HepG2 (cell line): Measurements from ENCODE around the gene SRCAP. TPM values are rescaled to one million over a fixed set of nuclear protein-coding genes. Genes with fewer than 3 reads are reported as not detected.
A peak's percentile ranks its signal among the peaks of the same experiment; 100 is the strongest.

Source experiments
- AGO1 ChIP-seq: fragments of 200-400 bp; formaldehyde crosslinking; IDR thresholded peaks from 2 replicates; pipeline ENCODE4 v1.6.1; 2017; ENCODE audit warnings: mild to moderate bottlenecking, low read depth, low read length, moderate library complexity; ENCODE audit not compliant: poor library complexity, severe bottlenecking
- AGO2 ChIP-seq: fragments of 200-400 bp; formaldehyde crosslinking; optimal IDR thresholded peaks from 2 replicates; pipeline ENCODE3; 2017; ENCODE audit warnings: mild to moderate bottlenecking, low read depth, low read length, moderate library complexity
- CBX5 ChIP-seq: sonication (generic); formaldehyde crosslinking; IDR thresholded peaks from 2 replicates; pipeline ENCODE4 v1.4.0; 2020; ENCODE audit warnings: missing genetic modification reagents, borderline replicate concordance
- CREB1 ChIP-seq, 2 experiments: fragments of 450-650 bp in 1 of 2; IDR thresholded peaks; 2 replicates each; pipeline ENCODE4 v1.6.1; 2016 to 2017; ENCODE audit warnings: control low read depth in 1 of 2, mild to moderate bottlenecking in 1 of 2, missing compliant biosample characterization in 1 of 2, missing genetic modification characterization in 1 of 2
- FOXA1 ChIP-seq, 2 experiments: fragments of 450-650 bp in 1 of 2; sonication (generic) in 1 of 2; formaldehyde crosslinking in 1 of 2; IDR thresholded peaks; 2 replicates each; pipeline versions ENCODE4 v1.4.0 to v1.6.1; 2016 to 2020; ENCODE audit warnings: missing genetic modification reagents in 1 of 2
- FOXA3 ChIP-seq: IDR thresholded peaks from 2 replicates; pipeline ENCODE4 v1.6.1; 2016; ENCODE audit warnings: missing genetic modification reagents, missing compliant biosample characterization
- GABPB1 ChIP-seq: IDR thresholded peaks from 2 replicates; pipeline ENCODE4 v1.6.1; 2016; ENCODE audit warnings: mild to moderate bottlenecking, missing genetic modification reagents, moderate library complexity, missing compliant biosample characterization
- IKZF1 ChIP-seq: fragments of 450-650 bp; IDR thresholded peaks from 2 replicates; pipeline ENCODE4 v1.7.1; 2016
- KAT8 ChIP-seq: IDR thresholded peaks from 2 replicates; pipeline ENCODE4 v1.6.1; 2016; ENCODE audit warnings: missing genetic modification reagents, missing compliant biosample characterization
- MXD3 ChIP-seq: IDR thresholded peaks from 2 replicates; pipeline ENCODE4 v1.6.1; 2016; ENCODE audit warnings: mild to moderate bottlenecking, missing biosample characterization, missing genetic modification reagents
- NFIB ChIP-seq: sonication (generic); formaldehyde crosslinking; IDR thresholded peaks from 2 replicates; pipeline ENCODE4 v1.9.0; 2021; ENCODE audit warnings: missing genetic modification reagents, mild to moderate bottlenecking, borderline replicate concordance
- PAX8 ChIP-seq: sonication (generic); formaldehyde crosslinking; IDR thresholded peaks from 2 replicates; pipeline ENCODE4 v1.8.0; 2022; ENCODE audit warnings: mild to moderate bottlenecking, missing genetic modification reagents, borderline replicate concordance
- REL ChIP-seq: sonication (generic); formaldehyde crosslinking; conservative IDR thresholded peaks from 2 replicates; pipeline ENCODE4 v1.8.0; 2022; ENCODE audit warnings: mild to moderate bottlenecking, missing genetic modification reagents, moderate library complexity
- REPIN1 ChIP-seq: sonication (generic); formaldehyde crosslinking; IDR thresholded peaks from 2 replicates; pipeline ENCODE4 v1.8.0; 2022; ENCODE audit warnings: missing genetic modification reagents, low read depth, mild to moderate bottlenecking, borderline replicate concordance
- RFX1 ChIP-seq: fragments of 450-650 bp; IDR thresholded peaks from 2 replicates; pipeline ENCODE4 v1.6.1; 2017
- RFXANK ChIP-seq: IDR thresholded peaks from 2 replicates; pipeline ENCODE4 v1.6.1; 2016
- SMARCE1 ChIP-seq: fragments of 450-650 bp; IDR thresholded peaks from 2 replicates; pipeline ENCODE4 v1.6.1; 2017; ENCODE audit warnings: borderline replicate concordance
- SOX6 ChIP-seq, 2 experiments: fragments of 450-650 bp in 1 of 2; sonication (generic) in 1 of 2; formaldehyde crosslinking in 1 of 2; IDR thresholded peaks; 2 replicates each; pipeline versions ENCODE4 v1.4.0 to v1.6.1; 2017 to 2020; ENCODE audit warnings: antibody characterized with exemption in 1 of 2, mild to moderate bottlenecking in 1 of 2, missing genetic modification reagents in 1 of 2
- TGIF2 ChIP-seq: IDR thresholded peaks from 2 replicates; pipeline ENCODE4 v1.6.1; 2016; ENCODE audit warnings: control low read depth, missing compliant biosample characterization
- TOPORS ChIP-seq: sonication (generic); formaldehyde crosslinking; IDR thresholded peaks from 2 replicates; pipeline ENCODE4 v1.8.0; 2023; ENCODE audit warnings: mild to moderate bottlenecking, missing genetic modification reagents
- ZBTB21 ChIP-seq: sonication (generic); formaldehyde crosslinking; IDR thresholded peaks from 2 replicates; pipeline ENCODE4 v1.4.0; 2020; ENCODE audit warnings: missing genetic modification reagents
- ZFY ChIP-seq: sonication (generic); formaldehyde crosslinking; IDR thresholded peaks from 2 replicates; pipeline ENCODE4 v1.4.0; 2020; ENCODE audit warnings: missing genetic modification reagents
- ZNF101 ChIP-seq: sonication (generic); formaldehyde crosslinking; IDR thresholded peaks from 2 replicates; pipeline ENCODE4 v1.4.0; 2020; ENCODE audit warnings: mild to moderate bottlenecking, low read depth, missing genetic modification reagents, borderline replicate concordance
- ZNF431 ChIP-seq: sonication (generic); formaldehyde crosslinking; IDR thresholded peaks from 2 replicates; pipeline ENCODE4 v1.9.0; 2022; ENCODE audit warnings: missing genetic modification reagents, low read depth, mild to moderate bottlenecking, borderline replicate concordance
- ZNF562 ChIP-seq: sonication (generic); formaldehyde crosslinking; IDR thresholded peaks from 2 replicates; pipeline ENCODE4 v1.8.0; 2022; ENCODE audit warnings: missing genetic modification reagents, borderline replicate concordance
- ZNF883 ChIP-seq: sonication (generic); formaldehyde crosslinking; IDR thresholded peaks from 2 replicates; pipeline ENCODE4 v1.5.1; 2020; ENCODE audit warnings: mild to moderate bottlenecking, missing genetic modification reagents; ENCODE audit errors: not compliant biosample characterization
- ZSCAN5A ChIP-seq: sonication (generic); formaldehyde crosslinking; IDR thresholded peaks from 2 replicates; pipeline ENCODE4 v1.8.0; 2022; ENCODE audit warnings: mild to moderate bottlenecking, missing genetic modification reagents, borderline replicate concordance
- polyA plus RNA-seq, 8 experiments: library from polyadenylated mRNA; depleted of rRNA in 3 of 8; stranded (reverse) in 7 of 8; unstranded in 1 of 8; fragments of >200 nt; fragmentation: Illumina TruSeq in 4 of 8; extraction: Trizol in 4 of 8; gene quantifications; 2 replicates each; pipeline versions ENCODE4 v1.2.1 to v1.2.3, GENCODE V29; 2011 to 2016; ENCODE audit warnings: low read depth in 4 of 8, missing spikeins in 1 of 8, mixed read lengths in 1 of 8; ENCODE audit not compliant: insufficient read depth in 1 of 8
- total RNA-seq, 5 experiments: library from RNA; depleted of rRNA; stranded (reverse); fragments of >200 nt; fragmentation: Illumina TruSeq; extraction: Trizol; gene quantifications; 2 replicates each; pipeline ENCODE4 v1.2.3, GENCODE V29; 2016; ENCODE audit warnings: low read depth in 1 of 5
- TF ChIP-seq, protein P1 (sequence below): sonication (generic); formaldehyde crosslinking; IDR thresholded peaks from 2 replicates; pipeline ENCODE4 v1.8.1; 2023; ENCODE audit warnings: mild to moderate bottlenecking, moderate library complexity, missing genetic modification reagents

The SRCAP gene
- total and polyA plus RNA-seq, 2 of the 13 experiments (the other 11 are each of a cell fraction or from before 2014, with no cell fraction given): 4.9 to 9.0 TPM

GRCh38 chr16:30777591-30778297 lies 78.8 kb downstream of the SRCAP start (continued):
- TF ChIP-seq, protein P1, sequence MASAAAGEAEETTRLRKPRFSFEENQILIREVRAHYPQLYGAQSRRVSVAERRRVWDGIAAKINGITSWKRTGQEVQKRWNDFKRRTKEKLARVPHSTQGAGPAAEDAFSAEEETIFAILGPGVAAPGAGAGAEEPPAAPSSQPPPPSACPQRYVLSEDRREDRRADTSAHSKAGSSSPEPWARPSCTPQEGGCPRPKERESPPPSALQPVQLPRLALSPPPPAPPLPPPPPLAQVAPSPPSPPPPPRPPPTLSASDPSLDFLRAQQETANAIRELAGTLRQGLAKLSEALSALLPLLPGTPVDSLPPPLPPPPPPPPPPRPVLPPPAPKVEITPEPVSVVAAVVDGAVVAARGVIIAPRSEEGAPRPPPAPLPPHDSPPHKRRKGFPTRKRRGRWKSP: peak; percentile 66; the same call in 1 of the 2 replicates
- TF ChIP-seq TGIF2 (no peak), KAT8 (CRISPR knock-in tag) (no peak), REL (CRISPR knock-in tag) (no peak), ZFY (CRISPR knock-in tag) (peak; percentile 47; the same call in 1 of the 2 replicates), FOXA3 (no peak), MXD3 (CRISPR knock-in tag) (no peak), ZSCAN5A (CRISPR knock-in tag) (no peak), ZNF431 (no peak), CREB1 (IDR thresholded peaks at IDR 0.05) (no peak), CREB1 (CRISPR knock-in tag; IDR thresholded peaks at IDR 0.05) (no peak), IKZF1 (no peak), REPIN1 (no peak), FOXA1 (IDR thresholded peaks at IDR 0.05) (no peak), FOXA1 (CRISPR knock-in tag; IDR thresholded peaks at IDR 0.05) (no peak), CBX5 (no peak), ZNF883 (CRISPR knock-in tag) (peak; percentile 24), GABPB1 (CRISPR knock-in tag) (peak; percentile 37; the same call in 1 of the 2 replicates), SMARCE1 (no peak), AGO1 (peak; percentile 95), ZBTB21 (no peak), SOX6 (IDR thresholded peaks at IDR 0.05) (no peak), SOX6 (CRISPR knock-in tag; IDR thresholded peaks at IDR 0.05) (no peak; the same call in 1 of the 2 replicates), ZNF562 (no peak), ZNF101 (no peak), TOPORS (no peak), NFIB (CRISPR knock-in tag) (0 out of 2 replicates have a peak, but pooled peaks have one; percentile 14), RFXANK (CRISPR knock-in tag) (no peak), RFX1 (no peak), PAX8 (CRISPR knock-in tag) (no peak), AGO2 (peak; percentile 95)
